Activated CD8-positive, alpha-beta memory T cell treated with anti-CD3 and anti-CD28 coated beads, Interleukin-2, amount 10 ng/mL, durations not matched to agents 7 days and 5 days (primary cell): Measurements from ENCODE around the gene NEDD9. TPM values are rescaled to one million over a fixed set of nuclear protein-coding genes. Genes with fewer than 3 reads are reported as not detected.

Experiments
- ATAC-seq: fragments of 150-1000 bp; cut with Tn5 transposase; one replicate; pipeline ENCODE4 v1.10.0; 2021; ENCODE audit warnings: moderate library complexity
- CTCF ChIA-PET: fragments of 350-600 bp; sonication (Branson Sonifier 250); formaldehyde crosslinking; loops from one replicate; lab custom pipeline; 2021; ENCODE audit warnings: antibody characterized with exemption; lab: Charles Lee
- DNase-seq: peaks from one replicate; pipeline ENCODE4 v3.0.0-alpha.2; 2020
- H3K27ac Mint-ChIP-seq: one replicate; pipeline ENCODE4 v1.8.0; 2021; ENCODE audit warnings: mild to moderate bottlenecking, mixed read lengths
- H3K27me3 Mint-ChIP-seq: one replicate; pipeline ENCODE4 v1.8.0; 2021; ENCODE audit warnings: mixed read lengths
- H3K36me3 Mint-ChIP-seq: one replicate; pipeline ENCODE4 v1.8.0; 2021; ENCODE audit warnings: mild to moderate bottlenecking, mixed read lengths
- H3K4me1 Mint-ChIP-seq: one replicate; pipeline ENCODE4 v1.8.0; 2021; ENCODE audit warnings: mixed read lengths
- H3K4me3 Mint-ChIP-seq: one replicate; pipeline ENCODE4 v1.8.0; 2021; ENCODE audit warnings: mild to moderate bottlenecking, moderate library complexity, mixed read lengths
- H3K9me3 Mint-ChIP-seq: one replicate; pipeline ENCODE4 v1.8.0; 2022; ENCODE audit warnings: low read depth, mixed read lengths
- total RNA-seq, 2 experiments: library from RNA; stranded (reverse); gene quantifications; one replicate each; pipeline ENCODE4 v1.2.3, GENCODE V29; 2021

Gene NEDD9
- total RNA-seq, 2 experiments from 2014 or later = 84.5 to 114 TPM

DNA sequence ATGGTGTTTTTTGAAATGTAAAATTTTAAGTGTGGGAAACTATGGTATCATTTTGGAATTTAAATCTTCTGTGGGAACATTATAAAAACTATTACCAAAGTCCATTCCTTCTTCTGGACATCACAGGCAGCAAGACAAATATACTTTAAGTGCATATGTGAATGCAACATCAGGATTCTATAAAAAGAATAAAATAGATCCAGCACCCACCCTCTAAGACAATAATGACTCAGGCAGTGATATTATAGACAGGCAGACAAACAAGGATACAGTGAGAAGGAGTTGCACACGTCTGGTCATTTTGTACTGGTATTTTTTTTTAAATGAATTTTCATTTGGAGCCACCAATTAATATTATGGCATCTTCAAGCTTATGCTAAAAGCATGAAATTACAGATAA lies 21.1 kb upstream of the NEDD9 start:
- DNase-seq (no peak), ATAC-seq (no peak)
- CTCF ChIA-PET = no interaction called here
- Mint-ChIP-seq H3K4me3 (no peak overlapping the region), H3K27ac (no peak overlapping the region), H3K9me3 (no peaks in the 10 kb centered on the region), H3K27me3 (no peaks in the 10 kb centered on the region), H3K4me1 (peaks cover 33% of the 10 kb centered on the region), H3K36me3 (peaks cover 61% of the 10 kb centered on the region)

DNA sequence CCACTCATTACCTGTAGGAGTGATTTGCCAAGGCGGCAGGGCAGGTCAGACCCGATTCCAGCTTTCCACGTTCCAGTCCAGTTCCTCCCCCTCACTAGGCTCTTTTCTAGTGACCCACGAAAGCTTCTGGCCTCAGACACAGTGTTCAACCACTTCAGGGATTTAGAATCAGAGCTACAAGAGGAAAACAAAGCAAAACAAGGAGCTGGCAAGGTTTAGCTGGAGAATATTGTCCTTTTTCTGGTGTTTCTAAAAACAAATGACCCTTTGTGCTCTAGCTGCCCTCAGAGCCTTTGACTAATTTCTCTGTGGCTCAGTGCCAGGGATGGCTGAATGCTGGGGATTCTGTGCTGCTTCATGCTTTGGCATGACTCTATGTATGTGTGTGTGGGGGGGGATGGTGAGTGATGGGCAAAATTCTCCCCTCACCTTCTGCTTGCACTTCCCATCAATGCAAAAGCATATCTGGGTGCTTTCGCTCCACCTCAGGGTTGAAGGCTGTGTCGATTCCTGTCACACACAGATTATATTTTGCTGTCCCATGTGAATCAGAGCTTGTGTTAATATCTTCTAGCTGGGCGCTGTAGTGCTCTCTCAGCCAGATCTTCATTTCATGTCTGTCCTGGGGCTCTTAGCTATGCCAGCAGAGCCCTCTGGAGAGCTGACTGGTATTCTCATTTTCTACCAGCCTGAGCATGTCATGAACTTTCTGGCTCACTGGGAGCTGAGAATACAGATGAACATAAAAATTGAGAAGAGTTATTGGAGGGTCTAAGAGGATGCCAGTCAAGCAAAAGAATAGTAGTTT lies 19.3 kb upstream of the NEDD9 start:
- no peaks in the 10 kb centered on the region for H3K9me3 Mint-ChIP-seq
- no peak overlapping the region for H3K4me3 Mint-ChIP-seq
- no peak overlapping the region for H3K27ac Mint-ChIP-seq
- H3K27me3 Mint-ChIP-seq = no peaks in the 10 kb centered on the region
- peaks cover 15% of the 10 kb centered on the region for H3K4me1 Mint-ChIP-seq
- no peak for DNase-seq
- CTCF ChIA-PET = interaction anchor here (1.0 kb wide), 1 partner anchor 20 kb away, joined by 3 read pairs; no protein-coding TSS in a partner anchor
- peaks cover 60% of the 10 kb centered on the region for H3K36me3 Mint-ChIP-seq
- no peak for ATAC-seq

DNA sequence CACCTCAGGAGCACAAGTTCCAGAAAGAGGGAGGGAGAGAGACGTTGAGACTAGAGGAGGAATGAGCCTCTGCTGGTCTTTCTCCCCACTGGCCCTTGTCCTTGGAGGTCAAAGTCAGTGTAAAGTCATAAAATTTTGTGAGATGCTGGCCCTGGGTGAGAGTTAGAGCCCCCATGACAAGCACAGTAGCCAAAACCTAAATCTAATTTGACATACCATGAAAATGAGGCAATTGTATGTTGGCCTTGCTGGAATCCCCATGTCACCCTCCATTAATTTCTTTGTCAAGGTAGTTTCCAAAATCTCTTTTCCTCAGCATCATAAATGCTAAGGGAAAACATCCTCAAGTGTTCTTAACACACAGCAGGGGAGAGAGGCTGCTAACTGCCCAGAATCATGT lies 17.6 kb upstream of the NEDD9 start:
- peaks cover 10% of the 10 kb centered on the region for H3K4me1 Mint-ChIP-seq
- no peak overlapping the region for H3K27ac Mint-ChIP-seq
- DNase-seq (no peak), ATAC-seq (no peak)
- H3K36me3 Mint-ChIP-seq = peaks cover 55% of the 10 kb centered on the region
- H3K4me3 Mint-ChIP-seq = no peak overlapping the region
- no peaks in the 10 kb centered on the region for H3K9me3 Mint-ChIP-seq
- no peaks in the 10 kb centered on the region for H3K27me3 Mint-ChIP-seq
- CTCF ChIA-PET = no interaction called here

DNA sequence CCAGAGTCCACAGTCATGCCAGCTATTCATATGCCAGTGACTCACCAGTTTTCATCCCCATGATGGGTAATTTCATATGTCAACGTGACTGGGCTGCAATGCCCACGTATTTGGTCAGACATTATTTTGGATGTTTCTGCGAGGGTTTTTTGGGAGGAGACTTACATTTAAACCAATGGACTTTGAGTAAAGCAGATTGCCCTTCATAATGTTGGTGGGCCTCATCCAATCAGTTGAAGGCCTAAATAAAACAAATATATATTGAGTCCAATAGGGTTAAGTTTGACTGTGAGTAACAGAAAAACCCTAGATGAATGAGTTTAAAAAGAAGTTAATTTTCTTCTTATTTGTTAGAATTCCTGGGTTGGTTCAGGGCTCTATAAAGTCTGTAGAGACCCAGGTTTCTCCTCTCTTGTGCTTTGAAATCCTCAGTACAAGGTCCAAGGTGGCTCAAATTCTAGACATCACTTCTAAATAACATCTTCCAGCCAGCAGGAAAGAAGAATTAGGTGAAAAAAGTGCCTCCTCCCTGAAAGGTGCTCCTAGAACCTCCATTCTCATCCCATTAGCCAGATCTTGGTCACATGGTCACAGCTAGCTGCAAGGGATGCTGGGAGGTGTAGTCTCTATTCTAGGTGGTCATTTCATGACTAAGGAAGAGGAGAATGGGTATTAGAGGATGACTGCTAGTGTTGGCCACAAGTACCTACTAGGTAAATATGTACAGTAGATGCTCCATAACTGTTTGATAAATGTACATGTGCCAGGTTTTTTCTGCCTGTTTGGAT lies 16.7 kb upstream of the NEDD9 start:
- Mint-ChIP-seq H3K4me3 (no peak overlapping the region), H3K36me3 (peaks cover 59% of the 10 kb centered on the region), H3K27ac (no peak overlapping the region), H3K9me3 (no peaks in the 10 kb centered on the region), H3K27me3 (no peaks in the 10 kb centered on the region), H3K4me1 (peaks cover 13% of the 10 kb centered on the region)
- CTCF ChIA-PET = no interaction called here
- DNase-seq = no peak
- no peak for ATAC-seq

DNA sequence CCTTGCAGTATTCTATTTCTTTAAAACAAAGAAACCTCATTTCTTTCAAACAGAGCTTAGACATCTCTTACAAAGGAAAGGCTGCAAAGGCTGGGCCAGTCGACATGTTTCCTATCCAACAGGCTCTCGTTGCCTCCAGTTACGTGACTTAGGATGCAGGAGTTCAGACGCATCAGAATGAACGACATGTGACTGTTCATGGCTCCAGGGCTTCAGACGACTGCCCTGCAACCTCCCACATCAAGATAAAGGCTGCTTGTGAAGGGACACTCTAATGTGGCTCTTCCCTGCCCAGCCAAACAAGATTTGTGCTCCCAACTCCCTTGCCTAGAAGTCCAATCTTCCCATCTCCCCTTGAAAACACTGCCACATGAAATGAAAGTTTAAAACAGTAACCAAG lies 14.3 kb upstream of the NEDD9 start:
- Mint-ChIP-seq H3K27me3 (no peaks in the 10 kb centered on the region), H3K27ac (no peak overlapping the region), H3K9me3 (no peaks in the 10 kb centered on the region), H3K36me3 (peaks cover 65% of the 10 kb centered on the region), H3K4me3 (no peak overlapping the region), H3K4me1 (peaks cover 12% of the 10 kb centered on the region)
- CTCF ChIA-PET = no interaction called here
- DNase-seq (no peak), ATAC-seq (no peak)

DNA sequence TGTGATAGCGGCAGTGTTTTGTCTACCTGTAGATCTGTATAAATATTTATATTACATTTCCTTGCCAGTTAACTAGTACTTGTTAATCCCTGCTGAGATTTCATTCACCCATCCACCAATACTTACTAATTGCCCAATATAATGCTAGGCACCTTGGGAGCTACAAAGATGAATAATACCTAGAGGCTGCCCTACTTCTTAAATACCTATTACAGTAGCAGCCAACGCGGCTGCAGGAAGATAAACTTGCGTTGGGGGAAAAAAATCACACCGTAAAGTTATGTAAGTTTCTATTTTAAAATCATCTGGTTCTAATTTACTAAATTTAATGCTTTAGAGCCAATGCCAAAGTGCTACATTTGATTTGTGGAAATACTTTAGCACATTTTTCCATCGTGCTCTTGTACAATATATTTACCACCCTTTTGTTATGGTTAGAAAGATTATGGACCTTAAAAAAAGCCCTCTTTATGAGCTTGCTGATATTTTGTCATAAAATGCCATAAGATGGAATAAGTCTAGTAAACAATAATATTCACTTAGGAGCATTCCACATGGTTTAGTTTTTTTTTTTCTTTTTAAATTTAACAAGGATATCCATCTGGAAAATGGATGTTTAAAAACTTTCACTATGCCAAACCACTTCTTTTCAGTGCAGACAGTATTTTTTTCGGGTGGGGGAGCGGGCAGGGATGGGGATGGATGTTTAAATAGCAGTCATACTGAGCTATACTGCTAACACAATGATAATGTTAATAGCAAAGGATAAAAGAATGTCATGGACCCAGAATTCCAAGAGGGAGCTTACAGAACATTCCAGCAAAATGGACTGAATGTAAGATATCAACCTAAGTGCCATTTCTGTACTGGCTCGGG lies 13.2 kb upstream of the NEDD9 start:
- no peak for ATAC-seq
- Mint-ChIP-seq H3K4me1 (peaks cover 12% of the 10 kb centered on the region), H3K27me3 (no peaks in the 10 kb centered on the region), H3K9me3 (no peaks in the 10 kb centered on the region), H3K27ac (no peak overlapping the region), H3K4me3 (no peak overlapping the region), H3K36me3 (peaks cover 54% of the 10 kb centered on the region)
- CTCF ChIA-PET = no interaction called here
- no peak for DNase-seq

DNA sequence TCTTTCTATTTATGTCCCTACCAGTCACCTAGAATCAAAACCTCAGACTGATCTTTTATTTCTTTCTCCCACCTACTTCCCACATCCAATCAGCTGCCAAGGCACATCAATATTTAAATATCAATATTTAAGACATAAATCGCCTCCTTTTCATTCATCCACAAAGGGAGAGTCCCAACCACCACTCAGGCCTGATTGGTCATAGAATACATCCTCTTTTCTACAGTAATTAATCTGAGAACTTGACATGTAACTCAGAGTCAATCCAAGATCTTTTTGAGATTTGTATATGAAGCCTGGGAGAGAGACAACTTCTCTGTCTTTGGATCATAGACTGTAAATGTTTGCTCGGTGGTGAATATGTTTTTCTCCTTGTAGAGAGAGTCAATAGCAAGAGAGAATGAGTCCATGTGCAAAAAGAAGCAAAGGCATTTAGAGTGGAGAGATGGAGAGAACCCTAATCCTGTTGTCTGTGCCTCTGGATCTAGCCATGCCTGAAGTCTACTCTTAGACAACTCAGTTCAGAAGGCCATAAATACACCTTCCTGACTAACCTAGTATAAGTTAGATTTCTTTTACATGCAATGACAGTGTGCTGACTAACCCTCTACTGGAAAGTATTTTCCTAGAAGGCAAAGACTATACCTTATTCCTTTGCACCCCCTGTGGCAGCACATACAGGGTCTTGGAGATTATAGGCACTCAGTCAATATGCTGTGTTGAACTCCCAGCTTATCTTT lies 12.1 kb upstream of the NEDD9 start:
- CTCF ChIA-PET = no interaction called here

DNA sequence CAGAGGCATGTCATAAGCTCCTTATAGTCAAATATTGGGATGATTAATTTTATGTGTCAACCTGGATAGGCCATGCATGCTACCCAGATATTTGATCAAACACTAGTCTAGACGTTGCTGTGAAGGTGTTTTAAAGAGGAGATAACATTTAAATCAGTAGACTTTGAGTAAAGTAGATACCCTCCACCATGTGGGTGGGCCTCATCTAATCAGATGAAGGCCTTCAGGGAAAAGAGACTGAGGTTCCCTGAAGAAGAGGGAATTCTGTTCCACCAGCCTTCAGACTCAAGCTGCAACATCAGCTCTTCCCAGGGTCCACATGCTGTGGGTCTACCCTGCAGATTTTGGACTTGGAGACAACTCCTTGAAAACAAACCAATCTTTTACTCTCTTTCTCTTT lies 11.4 kb upstream of the NEDD9 start:
- peaks cover 40% of the 10 kb centered on the region for H3K36me3 Mint-ChIP-seq
- CTCF ChIA-PET = no interaction called here
- H3K9me3 Mint-ChIP-seq = no peaks in the 10 kb centered on the region
- no peak overlapping the region for H3K4me3 Mint-ChIP-seq
- no peaks in the 10 kb centered on the region for H3K27me3 Mint-ChIP-seq
- H3K27ac Mint-ChIP-seq = no peak overlapping the region
- ATAC-seq (no peak), DNase-seq (no peak)
- peaks cover 12% of the 10 kb centered on the region for H3K4me1 Mint-ChIP-seq

More for the DNA sequence above, 12.1 kb upstream of the NEDD9 start:
- Mint-ChIP-seq H3K27me3 (no peaks in the 10 kb centered on the region), H3K36me3 (peaks cover 46% of the 10 kb centered on the region), H3K9me3 (no peaks in the 10 kb centered on the region), H3K4me1 (peaks cover 12% of the 10 kb centered on the region), H3K27ac (no peak overlapping the region), H3K4me3 (no peak overlapping the region)
- no peak for DNase-seq
- ATAC-seq = no peak

DNA sequence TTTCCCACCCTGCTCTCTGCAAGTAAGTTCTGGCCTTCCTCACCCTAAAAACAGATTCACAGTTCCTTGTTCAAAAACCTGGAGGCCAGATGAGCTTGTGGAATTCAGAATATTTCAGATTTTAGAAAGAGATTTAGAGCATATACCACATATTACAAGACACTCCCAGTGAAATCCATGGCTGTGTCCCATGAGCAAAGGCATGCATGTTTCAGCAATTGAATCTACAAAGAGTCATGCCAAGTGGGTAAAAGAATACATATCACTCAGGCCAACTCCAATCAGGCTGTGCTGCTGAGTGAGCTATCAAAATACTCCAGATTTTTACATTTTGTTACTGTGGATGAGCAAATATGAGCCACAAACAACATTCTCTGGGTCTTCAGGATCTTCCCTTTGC lies 10.2 kb upstream of the NEDD9 start:
- DNase-seq (no peak), ATAC-seq (no peak)
- H3K4me3 Mint-ChIP-seq = no peak overlapping the region
- H3K9me3 Mint-ChIP-seq = no peaks in the 10 kb centered on the region
- no peak overlapping the region for H3K27ac Mint-ChIP-seq
- CTCF ChIA-PET = no interaction called here
- no peaks in the 10 kb centered on the region for H3K27me3 Mint-ChIP-seq
- peaks cover 14% of the 10 kb centered on the region for H3K4me1 Mint-ChIP-seq
- H3K36me3 Mint-ChIP-seq = peaks cover 44% of the 10 kb centered on the region

DNA sequence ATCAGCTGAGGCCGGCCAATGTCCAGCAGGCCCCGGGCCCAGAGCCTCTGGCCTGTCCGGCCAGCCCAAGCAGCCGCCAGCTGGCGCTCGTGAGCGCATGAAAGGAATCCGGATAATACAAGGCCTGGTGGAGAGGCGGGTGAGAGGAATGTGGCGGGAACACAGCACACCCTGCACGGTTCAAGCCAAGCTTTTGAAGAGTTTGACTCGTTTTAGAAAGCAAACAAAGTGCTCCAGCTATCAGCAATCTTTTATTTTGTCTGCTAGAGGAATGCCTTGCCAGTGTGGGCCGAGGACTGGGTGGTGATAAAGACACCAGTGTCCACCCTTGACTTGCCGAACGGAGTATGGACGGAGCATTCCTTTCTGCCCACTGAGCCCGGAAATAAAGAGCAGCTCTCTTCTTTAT lies 9.3 kb upstream of the NEDD9 start:
- H3K4me3 Mint-ChIP-seq = no peak overlapping the region
- H3K9me3 Mint-ChIP-seq = peaks cover 3% of the 10 kb centered on the region
- no peaks in the 10 kb centered on the region for H3K27me3 Mint-ChIP-seq
- peaks cover 20% of the 10 kb centered on the region for H3K4me1 Mint-ChIP-seq
- ATAC-seq (no peak), DNase-seq (no peak)
- H3K27ac Mint-ChIP-seq = no peak overlapping the region
- H3K36me3 Mint-ChIP-seq = peaks cover 41% of the 10 kb centered on the region
- CTCF ChIA-PET = interaction anchor here (1.0 kb wide), 1 partner anchor 254 kb away, joined by 4 read pairs; no protein-coding TSS in a partner anchor

DNA sequence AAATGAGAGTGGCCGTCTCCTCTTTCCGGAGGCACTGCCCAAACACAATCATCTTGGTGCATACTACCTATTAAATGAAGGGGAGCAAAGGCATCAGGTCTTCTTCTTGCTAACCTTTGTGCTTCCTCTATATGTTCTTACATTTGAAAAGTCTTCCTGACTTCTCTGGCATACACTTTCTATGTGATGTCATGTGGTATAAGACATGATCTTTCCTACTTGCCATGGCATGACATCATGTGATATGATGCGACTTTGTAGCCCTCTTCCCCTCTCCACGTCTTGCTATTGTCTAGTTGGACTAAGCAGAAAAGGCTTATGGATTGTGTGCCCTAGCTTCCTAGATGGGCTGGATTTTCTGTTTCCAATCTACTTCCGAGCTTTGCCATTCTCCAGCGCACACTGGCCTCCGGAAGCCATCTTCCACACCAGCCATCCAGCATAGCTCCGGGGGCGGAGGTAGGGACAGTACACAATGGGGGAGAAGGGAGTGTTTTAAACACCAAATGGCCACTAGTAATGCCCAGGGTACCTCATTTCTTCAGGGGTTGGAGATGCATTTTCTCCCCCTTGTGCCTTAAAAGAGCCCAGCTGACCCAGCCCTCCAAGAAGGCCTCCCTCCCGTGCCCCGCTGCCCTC lies 8.8 kb upstream of the NEDD9 start:
- peaks cover 25% of the 10 kb centered on the region for H3K4me1 Mint-ChIP-seq
- H3K9me3 Mint-ChIP-seq = peaks cover 3% of the 10 kb centered on the region
- DNase-seq (no peak), ATAC-seq (no peak)
- CTCF ChIA-PET = interaction anchor here (1.0 kb wide), 1 partner anchor 255 kb away, joined by 4 read pairs; no protein-coding TSS in a partner anchor
- no peak overlapping the region for H3K27ac Mint-ChIP-seq
- H3K36me3 Mint-ChIP-seq = peaks cover 41% of the 10 kb centered on the region
- H3K4me3 Mint-ChIP-seq = no peak overlapping the region
- H3K27me3 Mint-ChIP-seq = no peaks in the 10 kb centered on the region

DNA sequence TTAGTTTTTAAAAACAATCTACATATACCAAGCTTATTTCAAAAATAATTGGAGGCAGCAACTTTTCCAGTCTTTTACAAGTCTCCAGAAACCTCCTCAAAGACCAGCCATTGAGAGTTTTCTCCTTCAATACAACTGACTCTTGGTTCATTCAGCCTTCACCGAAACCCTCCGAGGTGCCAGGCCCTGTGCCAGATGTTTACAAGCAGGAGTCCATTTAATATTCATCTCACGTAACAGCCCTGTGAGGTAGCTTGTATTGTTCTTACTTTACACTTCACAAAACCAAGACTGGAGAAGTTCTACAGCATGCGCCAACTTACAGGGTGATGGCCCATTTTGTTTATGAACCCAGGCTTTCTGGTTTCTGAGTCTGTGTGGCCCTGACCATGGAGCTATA lies 5.5 kb upstream of the NEDD9 start:
- ATAC-seq (no peak), DNase-seq (no peak)
- Mint-ChIP-seq H3K36me3 (peaks cover 22% of the 10 kb centered on the region), H3K9me3 (peaks cover 3% of the 10 kb centered on the region), H3K4me3 (no peak overlapping the region), H3K27ac (no peak overlapping the region), H3K4me1 (peaks cover 37% of the 10 kb centered on the region), H3K27me3 (no peaks in the 10 kb centered on the region)
- CTCF ChIA-PET = interaction anchor here (1.1 to 1.3 kb wide), 2 partner anchors 15 to 66 kb away, joined by 3 read pairs; no protein-coding TSS in a partner anchor
